Brain microvascular endothelial cell (primary cell): ENCODE results near the gene CKS1B.

Experiments used
- DNase-seq: peaks from one replicate; pipeline ENCODE4 v3.0.0-alpha.2; 2020
- H3K27ac ChIP-seq: fragments of 250-450 bp; sonication (Bioruptor Pico); 2 replicates; pipeline ENCODE4 v1.5.1; 2020; ENCODE audit warnings: mild to moderate bottlenecking, moderate library complexity
- H3K27me3 ChIP-seq: fragments of 250-450 bp; sonication (Bioruptor Pico); replicated peaks from 2 replicates; pipeline ENCODE4 v1.5.1; 2020; ENCODE audit warnings: mild to moderate bottlenecking
- H3K36me3 ChIP-seq: fragments of 250-450 bp; sonication (Bioruptor Pico); replicated peaks from 2 replicates; pipeline ENCODE4 v1.5.1; 2020; ENCODE audit warnings: mild to moderate bottlenecking
- H3K4me3 ChIP-seq: 2 replicates; pipeline ENCODE4 v1.5.1; 2011; ENCODE audit warnings: low read depth, mild to moderate bottlenecking, control low read depth, low read length, moderate library complexity
- CTCF ChIP-seq: IDR thresholded peaks from 2 replicates; pipeline ENCODE4 v1.5.1; 2011; ENCODE audit warnings: low read depth, mild to moderate bottlenecking, moderate library complexity, low read length, control low read depth, inconsistent platforms; ENCODE audit errors: missing control alignments
- in situ Hi-C: cut with HindIII; loops from 2 replicates; pipeline ENCODE4 v1.10.0; 2017; ENCODE audit warnings: low sequenced_read_pairs, low pct_ligation_motif_present

The CKS1B gene

GRCh38 chr1:155000726-155001424 is 26.4 kb downstream of the CKS1B start:
- TF ChIP-seq CTCF = no peak
- in situ Hi-C loops = no loop called here
- Histone ChIP-seq H3K27me3 (no peaks in the 10 kb centered on the region), H3K27ac (peak overlapping the region; percentile 70), H3K36me3 (no peaks in the 10 kb centered on the region), H3K4me3 (peak overlapping the region; percentile 68)
- DNase-seq = peak; percentile 71

- in situ Hi-C loops = no loop called here
- DNase-seq = no peak
- Histone ChIP-seq H3K27me3 (no peaks in the 10 kb centered on the region), H3K4me3 (peak overlapping the region; percentile 68), H3K36me3 (no peaks in the 10 kb centered on the region), H3K27ac (peak overlapping the region; percentile 18)
- TF ChIP-seq CTCF = no peak
Measured at GRCh38 chr1:155001425-155001674, 26.9 kb downstream of the CKS1B start.

- peaks cover 2% of the 10 kb centered on the region for H3K36me3 ChIP-seq
- DNase-seq = peak; percentile 99
- TF ChIP-seq CTCF = peak; percentile 74
- H3K4me3 ChIP-seq = peak overlapping the region; percentile 87
- in situ Hi-C loops = no loop called here
- H3K27me3 ChIP-seq = no peaks in the 10 kb centered on the region
- H3K27ac ChIP-seq = peak overlapping the region; percentile 18
Measured at GRCh38 chr1:155001675-155002463, 27.4 kb downstream of the CKS1B start.

- peak within 1 kb of the TSS; percentile 87 for H3K4me3 ChIP-seq
Measured at GRCh38 chr1:155002464-155003226, 28.2 kb downstream of the CKS1B start, which contains the start of gene ZBTB7B. Gene ZBTB7B, plus strand, starts transcription at chr1:155002802. Its CDS starts 11,859 bp downstream, at chr1:155014661.

GRCh38 chr1:155003227-155003765 is 28.8 kb downstream of the CKS1B start:
- peak overlapping the region; percentile 8 for H3K27ac ChIP-seq
- peaks cover 3% of the 10 kb centered on the region for H3K36me3 ChIP-seq
- H3K4me3 ChIP-seq = peak overlapping the region; percentile 87
- no peaks in the 10 kb centered on the region for H3K27me3 ChIP-seq
- in situ Hi-C loops = no loop called here
- TF ChIP-seq CTCF = no peak
- DNase-seq = no peak

More at GRCh38 chr1:155002464-155003226, 28.2 kb downstream of the CKS1B start, which contains the start of gene ZBTB7B:
- in situ Hi-C loops = no loop called here
- TF ChIP-seq CTCF = peak; percentile 7
- Histone ChIP-seq H3K27me3 (no peaks in the 10 kb centered on the region), H3K27ac (peak within 1 kb of the TSS; percentile 18), H3K36me3 (peaks cover 3% of the 10 kb centered on the region)
- no peak for DNase-seq
